CD4-positive, alpha-beta T cell treated with Interferon alpha-2 for 1 hour (primary cell): ENCODE results near the gene PLXNB2.
A peak's percentile ranks its signal among the peaks of the same experiment; 100 is the strongest.

ENCODE experiments used
- DNase-seq, 2 donors: peaks; one replicate each; pipeline ENCODE4 v3.0.0-alpha.2; 2020 to 2022

The PLXNB2 gene

GRCh38 chr22:50296658-50297490 is 10.6 kb downstream of the PLXNB2 start:
- DNase-seq = no peak

- DNase-seq = no peak
Measured at GRCh38 chr22:50294319-50294656, 13.2 kb downstream of the PLXNB2 start.

- peak in 1 of 2 donors; percentile 32 for DNase-seq
Measured at GRCh38 chr22:50293441-50294318, 13.8 kb downstream of the PLXNB2 start.

DNA sequence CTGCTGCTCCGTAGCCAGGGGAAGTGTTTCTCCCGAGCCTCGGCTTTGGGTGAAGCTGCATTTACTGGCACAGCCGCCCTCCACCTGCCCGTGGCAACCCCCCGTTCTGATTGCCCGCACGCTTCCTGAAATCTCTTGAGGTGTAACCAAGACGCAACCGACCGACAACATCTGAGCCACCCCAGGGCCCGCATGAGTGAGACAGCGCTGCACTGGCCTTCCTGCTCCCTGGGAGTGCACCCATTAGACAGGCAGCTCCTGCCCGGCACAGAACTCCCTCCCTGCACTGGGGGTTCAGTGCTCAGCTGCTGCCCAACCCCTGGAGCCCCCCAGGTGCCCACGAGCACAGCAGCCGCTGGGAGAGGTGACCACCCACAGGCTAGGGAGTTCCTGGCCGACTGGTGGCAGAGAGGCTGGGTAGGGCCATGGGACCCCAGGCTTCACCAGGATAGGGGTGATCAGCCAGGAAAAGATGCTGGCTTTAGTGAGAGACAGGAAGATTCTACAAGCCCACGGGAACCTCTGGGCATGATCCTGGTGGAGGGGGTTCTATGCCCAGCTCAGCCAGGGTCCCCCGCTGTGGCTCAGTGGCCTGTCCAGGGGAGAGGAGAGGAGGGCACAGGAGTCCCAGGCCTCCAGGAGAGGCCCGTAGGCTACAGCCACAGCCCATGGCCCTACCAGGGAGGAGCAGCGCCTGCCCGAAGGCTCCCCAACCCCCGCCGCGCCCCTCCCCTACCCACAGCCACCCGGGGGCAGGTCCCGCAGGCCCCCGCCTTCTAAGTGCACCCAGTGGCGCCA is 14.6 kb downstream of the PLXNB2 start:
- peak in 1 of 2 donors; percentile 41 for DNase-seq

DNA sequence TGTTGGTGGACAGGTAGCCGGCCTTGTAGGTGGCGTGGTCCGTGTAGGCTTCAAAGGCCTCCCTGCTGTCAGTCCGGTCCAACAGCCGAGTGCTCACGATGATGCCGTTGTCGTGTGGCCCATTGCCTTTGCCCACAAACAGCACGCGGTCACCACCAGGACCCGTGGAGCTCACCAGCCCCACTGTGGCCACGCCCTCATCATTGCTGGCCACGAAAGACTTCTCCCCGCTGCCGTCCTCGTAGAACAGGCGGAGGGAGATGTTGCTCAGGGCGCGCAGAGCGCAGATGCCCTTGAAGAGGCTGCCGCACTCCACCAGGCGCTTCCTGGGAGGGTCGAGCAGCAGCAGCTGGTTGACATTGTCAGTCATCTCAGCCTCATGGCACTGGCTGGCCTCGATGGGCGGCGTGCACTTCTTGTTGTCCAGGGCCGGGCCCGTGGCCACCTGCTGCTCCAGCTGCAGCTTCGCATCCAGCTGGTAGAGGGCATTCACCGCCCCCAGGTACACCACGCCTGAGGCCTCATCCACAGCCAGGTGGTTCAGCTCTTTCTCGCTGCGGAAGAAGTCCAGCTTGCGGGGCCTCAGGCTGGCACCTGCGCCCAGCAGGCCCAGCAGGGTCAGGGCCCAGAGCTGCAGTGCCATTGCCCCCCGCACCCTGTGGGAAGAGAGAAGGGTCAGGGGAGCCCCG is 17.4 kb downstream of the PLXNB2 start:
- DNase-seq = no peak

- no peak for DNase-seq
Measured at GRCh38 chr22:50289151-50289941, 18.1 kb downstream of the PLXNB2 start.

DNA sequence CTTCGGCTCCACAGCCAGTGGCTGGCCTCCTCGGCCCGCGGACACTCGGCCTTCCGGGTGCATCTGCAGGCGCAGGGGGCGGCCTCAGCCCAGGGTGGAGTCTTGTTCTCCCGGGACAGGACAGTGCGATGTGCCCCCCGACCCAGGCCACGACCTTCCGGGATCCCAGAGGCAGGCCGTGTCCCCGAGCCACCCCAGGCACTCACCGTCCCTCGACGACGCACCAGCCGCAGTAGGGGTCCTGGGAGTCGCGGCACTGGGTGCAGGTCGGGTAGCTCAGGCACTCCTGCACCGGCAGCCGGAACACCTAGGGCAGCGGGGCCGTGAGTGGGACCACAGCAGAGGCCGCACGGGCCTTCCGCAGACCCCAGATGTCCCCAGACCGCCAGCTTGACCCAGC is 19.7 kb downstream of the PLXNB2 start:
- no peak for DNase-seq

- DNase-seq = no peak
Measured at GRCh38 chr22:50286701-50287318, 20.6 kb downstream of the PLXNB2 start.

- no peak for DNase-seq
Measured at GRCh38 chr22:50286275-50286674, 21.2 kb downstream of the PLXNB2 start.

DNA sequence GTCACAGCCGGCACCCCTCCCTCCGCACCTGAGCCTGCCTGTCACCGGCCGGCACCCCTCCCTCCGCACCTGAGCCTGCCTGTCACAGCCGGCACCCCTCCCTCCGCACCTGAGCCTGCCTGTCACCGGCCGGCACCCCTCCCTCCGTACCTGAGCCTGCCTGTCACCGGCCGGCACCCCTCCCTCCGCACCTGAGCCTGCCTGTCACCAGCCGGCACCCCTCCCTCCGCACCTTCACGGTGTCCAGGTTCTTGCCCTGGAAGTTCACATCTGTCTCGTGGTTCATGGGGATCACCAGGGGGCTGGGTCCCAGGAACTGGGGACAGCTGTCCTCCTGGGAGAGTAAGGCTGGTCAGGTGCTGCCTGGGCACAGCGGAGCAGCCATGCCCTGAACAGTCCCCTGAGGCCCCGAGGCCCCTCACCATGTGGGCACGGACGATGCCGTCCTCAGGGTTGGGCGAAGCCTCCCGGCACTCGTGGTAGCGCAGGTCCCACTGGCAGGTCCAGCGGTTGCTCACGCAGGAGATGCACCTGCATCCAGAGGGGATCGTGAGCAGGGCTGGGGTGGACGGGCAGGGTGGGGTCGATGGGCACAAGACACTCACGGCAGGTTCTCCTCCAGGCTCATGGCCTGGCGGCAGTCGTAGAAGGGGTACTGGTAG is 21.7 kb downstream of the PLXNB2 start:
- DNase-seq = no peak

GRCh38 chr22:50284479-50284878 is 23.0 kb downstream of the PLXNB2 start:
- DNase-seq = no peak

- no peak for DNase-seq
Measured at GRCh38 chr22:50283821-50284220, 23.6 kb downstream of the PLXNB2 start.

DNA sequence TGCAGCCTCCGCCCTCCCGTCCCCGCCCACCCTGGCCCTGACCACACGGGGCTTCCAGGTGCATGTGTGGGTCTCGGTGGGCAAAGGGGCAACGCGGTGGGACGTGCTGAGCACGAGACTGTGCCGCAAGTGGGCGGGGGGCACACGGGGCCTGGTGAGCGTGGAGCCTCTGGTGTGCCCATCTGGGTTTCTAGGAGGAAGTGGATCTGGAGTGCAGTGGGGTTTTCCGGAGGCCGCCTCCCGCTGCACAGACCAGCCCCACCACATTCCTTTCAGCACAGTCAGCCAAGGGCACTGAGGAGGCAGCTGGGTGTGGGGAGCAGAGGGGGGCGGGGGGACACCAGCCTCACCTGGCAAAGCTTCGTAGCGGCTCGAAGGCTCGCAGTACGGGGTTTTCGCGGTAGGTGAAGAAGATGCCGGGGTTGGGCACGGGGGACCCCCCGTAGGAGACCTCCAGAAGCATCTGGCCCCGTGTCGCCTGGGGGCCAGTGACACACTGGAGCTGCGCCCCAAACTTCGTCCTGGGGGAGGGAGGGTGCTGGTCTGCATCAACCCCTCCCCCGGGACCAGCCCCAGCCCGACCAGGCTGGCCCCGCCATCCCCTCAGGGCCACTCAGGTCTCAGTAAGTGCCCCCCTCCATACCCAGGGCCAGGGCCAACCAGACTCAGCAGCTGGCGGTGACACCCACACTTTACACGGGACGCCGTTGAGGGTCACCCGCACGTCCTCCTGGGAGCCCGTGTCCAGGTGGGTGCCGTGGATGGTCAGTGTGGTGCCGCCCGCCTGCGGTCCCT is 24.9 kb downstream of the PLXNB2 start:
- DNase-seq = no peak

DNA sequence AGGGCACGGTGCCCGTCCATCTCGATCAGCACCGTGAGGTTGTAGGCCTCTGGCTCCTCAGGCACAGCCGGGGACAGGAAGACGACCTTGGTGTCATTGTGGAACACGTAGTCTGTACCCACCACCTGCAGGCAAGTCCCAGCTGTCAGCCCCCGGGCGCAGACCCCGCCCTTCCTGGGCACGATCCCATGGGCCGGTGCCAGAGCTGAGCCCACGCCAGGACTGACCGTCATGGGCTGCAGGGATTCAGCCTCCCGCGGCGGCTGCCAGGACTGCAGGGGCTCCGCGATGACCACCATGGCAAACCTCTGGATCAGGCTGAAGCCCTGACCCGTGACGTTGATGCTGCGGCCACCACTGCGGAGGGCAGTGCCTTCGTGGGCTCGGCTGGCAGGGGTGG is 25.5 kb downstream of the PLXNB2 start:
- DNase-seq = no peak

GRCh38 chr22:50281384-50281760 is 26.1 kb downstream of the PLXNB2 start:
- DNase-seq = no peak

DNA sequence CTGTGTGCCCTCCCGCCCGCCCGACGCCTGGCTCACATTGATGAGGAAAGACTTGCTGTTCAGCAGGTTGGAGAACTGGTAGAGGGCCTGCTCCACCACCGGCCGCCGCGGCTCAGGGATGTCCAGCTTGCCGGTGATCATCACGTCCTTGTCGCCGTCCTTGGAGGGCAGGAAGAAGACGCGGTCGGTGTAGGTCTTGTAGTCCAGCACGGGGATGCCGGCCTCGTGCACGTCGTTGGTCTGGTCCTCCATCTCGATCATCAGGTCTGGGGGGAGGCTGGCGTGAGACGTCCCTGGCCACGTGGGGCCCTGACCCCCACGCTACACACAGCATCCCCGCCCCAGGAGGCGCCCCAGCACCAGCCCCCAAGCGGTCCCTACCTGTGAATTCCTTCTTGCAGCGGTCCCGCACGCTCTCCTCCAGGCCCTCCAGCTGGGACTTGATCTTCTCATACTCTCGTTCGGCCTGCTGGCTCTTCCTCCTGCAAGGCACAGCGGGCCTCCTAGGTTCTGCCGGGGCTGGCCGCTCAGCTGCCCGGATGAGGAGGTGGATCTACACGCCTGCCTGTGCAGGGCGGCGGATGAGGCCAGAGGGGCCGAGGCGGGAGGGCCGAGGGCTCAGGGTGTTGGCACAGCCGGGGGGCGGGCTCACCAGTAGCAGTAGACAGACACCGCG is 26.6 kb downstream of the PLXNB2 start:
- no peak for DNase-seq

DNA sequence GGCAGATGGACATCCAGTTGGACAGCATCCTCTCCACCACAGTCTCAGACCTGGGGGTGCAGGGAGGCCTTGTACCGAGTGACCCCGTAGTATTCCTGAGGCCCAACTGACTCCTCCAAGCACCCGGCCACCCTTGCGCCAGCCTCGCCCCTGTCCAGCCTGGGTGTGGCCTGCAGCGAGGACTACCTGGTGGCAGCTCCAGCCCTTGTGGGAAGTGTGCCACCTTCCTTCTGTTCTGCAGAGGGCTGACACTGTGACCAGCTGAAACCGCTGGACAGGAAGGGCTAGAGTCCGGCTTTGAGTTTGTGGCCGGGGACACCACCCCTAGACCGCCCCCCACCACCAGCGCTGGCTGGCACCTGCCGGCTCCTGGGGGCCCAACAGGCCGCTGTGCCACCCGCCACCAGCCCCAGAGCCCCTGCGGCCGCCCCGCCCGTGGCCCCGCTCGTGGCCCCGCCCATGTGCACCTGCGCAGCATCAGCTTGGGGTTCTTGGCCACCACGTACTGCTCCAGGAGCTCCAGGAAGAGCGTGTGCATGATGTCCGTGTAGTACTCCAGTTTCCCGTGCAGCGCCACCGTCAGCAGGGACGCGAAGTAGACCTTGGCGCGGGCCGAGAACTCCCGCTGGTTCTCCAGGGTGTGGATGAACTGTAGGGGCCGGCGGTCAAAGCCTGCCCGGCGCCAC is 27.3 kb downstream of the PLXNB2 start:
- DNase-seq = no peak

DNA sequence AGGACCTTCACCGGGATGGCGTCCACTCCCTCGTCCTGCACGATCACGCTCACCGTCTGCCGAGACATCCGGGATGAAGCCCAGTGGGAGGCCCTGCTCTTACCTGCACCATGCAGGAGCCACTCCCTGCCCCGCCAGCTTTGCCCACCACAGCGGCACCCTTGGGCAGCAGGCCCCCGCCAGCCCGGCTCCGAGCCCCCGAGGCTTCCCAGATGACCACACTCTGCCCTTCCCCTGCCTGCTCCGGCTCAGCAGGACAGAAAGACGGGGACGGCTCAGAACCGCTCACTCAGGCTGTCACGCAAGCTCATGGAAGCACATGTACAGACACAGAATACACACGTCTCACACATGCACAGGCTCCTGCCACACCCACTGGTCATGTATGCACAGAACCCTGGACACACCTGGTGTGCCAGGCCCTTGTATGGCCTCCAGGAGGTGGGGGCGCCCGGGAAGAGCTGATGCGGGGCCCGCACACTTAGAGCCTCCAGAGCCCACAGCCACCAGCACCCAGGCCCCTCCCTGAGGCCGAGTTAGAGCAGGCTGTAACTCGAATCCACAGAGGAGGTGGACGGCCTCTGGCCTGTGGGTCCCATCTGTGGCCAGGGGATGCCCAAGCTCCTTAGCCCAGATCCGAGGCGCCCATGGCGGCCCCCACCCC is 28.4 kb downstream of the PLXNB2 start:
- no peak for DNase-seq
